ENCODE measurements around the gene MRM3.
"Not testable (repeated sequence)": the region's sequence is repeated elsewhere in the genome, so short reads cannot be mapped to it uniquely, and the experiment has no call there.

Gene MRM3

DNA sequence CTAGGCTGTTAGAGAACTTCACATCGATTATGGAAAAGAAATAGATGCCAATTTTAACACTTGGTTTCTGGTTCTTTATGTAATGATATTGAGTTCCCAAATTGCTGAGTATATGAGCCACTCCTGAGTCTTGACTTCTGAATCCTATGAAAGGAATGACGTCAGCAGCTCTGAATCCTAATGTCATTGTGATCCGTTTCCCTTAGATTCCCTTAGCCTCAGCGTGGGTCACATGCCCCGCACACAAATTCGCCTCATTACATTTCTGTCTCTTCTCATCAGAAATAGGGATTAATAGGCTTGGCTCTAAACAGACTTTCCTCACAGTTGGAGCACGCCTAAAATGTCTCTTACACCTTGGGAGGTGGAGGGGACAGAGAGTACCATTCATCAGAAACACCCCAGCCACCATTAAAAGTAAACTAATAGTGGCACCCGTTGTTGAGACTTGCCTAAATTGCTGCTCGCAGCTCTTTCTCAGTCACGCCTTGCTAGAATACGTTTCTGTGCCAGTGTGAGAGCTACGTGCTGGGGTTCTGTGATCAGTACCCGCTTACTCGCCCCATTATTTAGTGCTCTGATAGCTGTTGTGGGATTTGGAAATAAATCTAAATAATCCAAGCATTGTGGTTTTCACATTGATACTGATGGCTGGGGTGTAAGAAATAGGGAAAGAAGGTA lies 7.1 kb downstream of the MRM3 start:
- Histone ChIP-seq H2BK12ac (ENCODE audit: low read length) (no peak overlapping the region), H2AFZ (ENCODE audit: low read length) (no peak overlapping the region), H3K27ac (replicated peaks; ENCODE audit: low read length) (no peak overlapping the region), H3K23ac (ENCODE audit: low read depth, low read length, poor library complexity) (no peak overlapping the region), H3K4me3 (ENCODE audit: low read length in 2 of 2) (no peak overlapping the region), H3K4me2 (ENCODE audit: insufficient read depth, low read length, poor library complexity, severe bottlenecking) (no peak overlapping the region), H3K9me3 (replicated peaks in 1 of 2; ENCODE audit: control insufficient read depth in 2 of 2, insufficient read depth in 1 of 2, low read depth in 1 of 2, low read length in 2 of 2) (no peaks in the 10 kb centered on the region), H3K4ac (ENCODE audit: low read length) (no peak overlapping the region), H4K91ac (ENCODE audit: low read depth, low read length, poor library complexity) (no peak overlapping the region), H3K36me3 (replicated peaks in 1 of 2; ENCODE audit: control insufficient read depth in 2 of 2, insufficient read depth in 2 of 2, low read length in 2 of 2) (peaks cover 26 to 85% of the 10 kb centered on the region in 2 donors), H2BK120ac (ENCODE audit: low read depth, low read length) (no peak overlapping the region), H2AK5ac (ENCODE audit: low read depth, low read length) (no peak overlapping the region), H3K9ac (ENCODE audit: low read depth, low read length, poor library complexity) (no peak overlapping the region), H2BK5ac (ENCODE audit: low read length) (no peak overlapping the region), H2BK15ac (ENCODE audit: low read length) (no peak overlapping the region), H3K79me1 (ENCODE audit: low read depth, low read length) (no peaks in the 10 kb centered on the region), H3K4me1 (ENCODE audit: control insufficient read depth in 2 of 2, insufficient read depth in 1 of 2, low read depth in 1 of 2, low read length in 2 of 2) (peaks cover 0 to 7% of the 10 kb centered on the region in 2 donors), H4K8ac (ENCODE audit: low read depth, low read length) (no peak overlapping the region), H3K14ac (ENCODE audit: low read length) (no peak overlapping the region), H3K27me3 (ENCODE audit: control insufficient read depth in 3 of 3, insufficient read depth in 3 of 3, low read depth in 1 of 3, low read length in 3 of 3) (no peaks in the 10 kb centered on the region), H3K18ac (ENCODE audit: low read length) (no peak overlapping the region)
- DNase-seq (ENCODE audit: low spot score) = no peak
- no CpG with 5 or more reads among the region's 14 CpGs for WGBS, 2 donors (ENCODE audit: extremely low coverage in 2 of 2, insufficient read length in 2 of 2, insufficient replicate concordance in 1 of 2)

- H3K4me2 ChIP-seq (ENCODE audit: insufficient read depth, low read length, poor library complexity, severe bottlenecking); DNase-seq (ENCODE audit: low spot score); H3K14ac ChIP-seq (ENCODE audit: low read length); H3K4ac ChIP-seq (ENCODE audit: low read length); H3K4me3 ChIP-seq (ENCODE audit: low read length in 2 of 2); H3K18ac ChIP-seq (ENCODE audit: low read length); H4K91ac ChIP-seq (ENCODE audit: low read depth, low read length, poor library complexity); H3K79me1 ChIP-seq (ENCODE audit: low read depth, low read length); H2AK5ac ChIP-seq (ENCODE audit: low read depth, low read length); H3K9me3 ChIP-seq (replicated peaks in 1 of 2; ENCODE audit: control insufficient read depth in 2 of 2, insufficient read depth in 1 of 2, low read depth in 1 of 2, low read length in 2 of 2); H3K9ac ChIP-seq (ENCODE audit: low read depth, low read length, poor library complexity); H3K27me3 ChIP-seq (ENCODE audit: control insufficient read depth in 3 of 3, insufficient read depth in 3 of 3, low read depth in 1 of 3, low read length in 3 of 3); H2AFZ ChIP-seq (ENCODE audit: low read length); H2BK120ac ChIP-seq (ENCODE audit: low read depth, low read length); H3K23ac ChIP-seq (ENCODE audit: low read depth, low read length, poor library complexity); H4K8ac ChIP-seq (ENCODE audit: low read depth, low read length); H2BK5ac ChIP-seq (ENCODE audit: low read length); H2BK15ac ChIP-seq (ENCODE audit: low read length); H2BK12ac ChIP-seq (ENCODE audit: low read length); H3K4me1 ChIP-seq (ENCODE audit: control insufficient read depth in 2 of 2, insufficient read depth in 1 of 2, low read depth in 1 of 2, low read length in 2 of 2): not testable (repeated sequence)
- Histone ChIP-seq H3K27ac (replicated peaks; ENCODE audit: low read length) (peak overlapping the region; percentile 22), H3K36me3 (replicated peaks in 1 of 2; ENCODE audit: control insufficient read depth in 2 of 2, insufficient read depth in 2 of 2, low read length in 2 of 2) (peaks cover 26 to 75% of the 10 kb centered on the region in 2 donors)
- no CpG with 5 or more reads among the region's 38 CpGs for WGBS, 2 donors (ENCODE audit: extremely low coverage in 2 of 2, insufficient read length in 2 of 2, insufficient replicate concordance in 1 of 2)
Observed at GRCh38 chr17:789931-790873, 8.0 kb downstream of the MRM3 start.

DNA sequence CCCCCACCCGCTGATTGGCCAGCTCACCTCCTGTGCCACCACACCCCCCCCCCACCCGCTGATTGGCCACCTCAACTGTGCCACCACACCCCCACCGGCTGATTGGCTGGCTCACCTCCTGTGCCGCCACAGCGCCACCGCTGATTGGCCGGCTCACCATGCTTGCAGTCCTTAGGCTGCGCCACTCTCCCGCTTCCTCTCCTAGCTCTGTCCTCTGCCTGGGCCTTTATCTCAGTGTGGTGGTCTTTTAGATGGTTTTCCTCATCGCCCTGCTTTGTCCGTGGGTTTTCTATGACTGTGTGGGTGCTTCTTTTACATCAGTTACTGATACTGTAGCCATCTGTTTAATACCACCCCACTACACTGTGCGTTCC lies 8.7 kb downstream of the MRM3 start:
- no CpG with 5 or more reads among the region's 12 CpGs for WGBS, 2 donors (ENCODE audit: extremely low coverage in 2 of 2, insufficient read length in 2 of 2, insufficient replicate concordance in 1 of 2)
- not testable (repeated sequence) for H2BK15ac ChIP-seq (ENCODE audit: low read length); H3K4me2 ChIP-seq (ENCODE audit: insufficient read depth, low read length, poor library complexity, severe bottlenecking); H3K79me1 ChIP-seq (ENCODE audit: low read depth, low read length); H3K9ac ChIP-seq (ENCODE audit: low read depth, low read length, poor library complexity); H3K4ac ChIP-seq (ENCODE audit: low read length); H2AFZ ChIP-seq (ENCODE audit: low read length); H3K27ac ChIP-seq (replicated peaks; ENCODE audit: low read length); DNase-seq (ENCODE audit: low spot score); H3K18ac ChIP-seq (ENCODE audit: low read length); H3K23ac ChIP-seq (ENCODE audit: low read depth, low read length, poor library complexity); H2AK5ac ChIP-seq (ENCODE audit: low read depth, low read length); H3K9me3 ChIP-seq (replicated peaks in 1 of 2; ENCODE audit: control insufficient read depth in 2 of 2, insufficient read depth in 1 of 2, low read depth in 1 of 2, low read length in 2 of 2); H3K27me3 ChIP-seq (ENCODE audit: control insufficient read depth in 3 of 3, insufficient read depth in 3 of 3, low read depth in 1 of 3, low read length in 3 of 3); H2BK5ac ChIP-seq (ENCODE audit: low read length); H4K91ac ChIP-seq (ENCODE audit: low read depth, low read length, poor library complexity); H3K4me3 ChIP-seq (ENCODE audit: low read length in 2 of 2); H2BK120ac ChIP-seq (ENCODE audit: low read depth, low read length); H4K8ac ChIP-seq (ENCODE audit: low read depth, low read length); H2BK12ac ChIP-seq (ENCODE audit: low read length); H3K14ac ChIP-seq (ENCODE audit: low read length)
- H3K36me3 ChIP-seq (replicated peaks in 1 of 2; ENCODE audit: control insufficient read depth in 2 of 2, insufficient read depth in 2 of 2, low read length in 2 of 2) = peaks cover 27 to 71% of the 10 kb centered on the region in 2 donors
- peaks cover 3 to 12% of the 10 kb centered on the region in 2 donors for H3K4me1 ChIP-seq (ENCODE audit: control insufficient read depth in 2 of 2, insufficient read depth in 1 of 2, low read depth in 1 of 2, low read length in 2 of 2)

GRCh38 chr17:791829-792228 lies 9.7 kb downstream of the MRM3 start:
- Histone ChIP-seq H3K14ac (ENCODE audit: low read length) (no peak overlapping the region), H3K36me3 (replicated peaks in 1 of 2; ENCODE audit: control insufficient read depth in 2 of 2, insufficient read depth in 2 of 2, low read length in 2 of 2) (peaks cover 31 to 75% of the 10 kb centered on the region in 2 donors), H2AFZ (ENCODE audit: low read length) (no peak overlapping the region), H2BK5ac (ENCODE audit: low read length) (no peak overlapping the region), H2BK120ac (ENCODE audit: low read depth, low read length) (no peak overlapping the region), H3K9me3 (replicated peaks in 1 of 2; ENCODE audit: control insufficient read depth in 2 of 2, insufficient read depth in 1 of 2, low read depth in 1 of 2, low read length in 2 of 2) (no peaks in the 10 kb centered on the region), H4K91ac (ENCODE audit: low read depth, low read length, poor library complexity) (no peak overlapping the region), H3K9ac (ENCODE audit: low read depth, low read length, poor library complexity) (no peak overlapping the region), H2BK15ac (ENCODE audit: low read length) (no peak overlapping the region), H3K4me1 (ENCODE audit: control insufficient read depth in 2 of 2, insufficient read depth in 1 of 2, low read depth in 1 of 2, low read length in 2 of 2) (peaks cover 3 to 12% of the 10 kb centered on the region in 2 donors), H4K8ac (ENCODE audit: low read depth, low read length) (no peak overlapping the region), H3K27ac (replicated peaks; ENCODE audit: low read length) (no peak overlapping the region), H3K18ac (ENCODE audit: low read length) (no peak overlapping the region), H3K4me2 (ENCODE audit: insufficient read depth, low read length, poor library complexity, severe bottlenecking) (no peak overlapping the region), H3K4me3 (ENCODE audit: low read length in 2 of 2) (no peak overlapping the region), H2AK5ac (ENCODE audit: low read depth, low read length) (no peak overlapping the region), H3K27me3 (ENCODE audit: control insufficient read depth in 3 of 3, insufficient read depth in 3 of 3, low read depth in 1 of 3, low read length in 3 of 3) (no peaks in the 10 kb centered on the region), H3K79me1 (ENCODE audit: low read depth, low read length) (peaks cover 4% of the 10 kb centered on the region), H2BK12ac (ENCODE audit: low read length) (no peak overlapping the region), H3K4ac (ENCODE audit: low read length) (no peak overlapping the region), H3K23ac (ENCODE audit: low read depth, low read length, poor library complexity) (peak overlapping the region; percentile 80)
- DNase-seq (ENCODE audit: low spot score) = no peak
- WGBS, 2 donors (ENCODE audit: extremely low coverage in 2 of 2, insufficient read length in 2 of 2, insufficient replicate concordance in 1 of 2) = no CpG with 5 or more reads among the region's 19 CpGs
